A549 treated with CORT108297 at 1 μM for 4 hours (cell line): ENCODE results near the gene EDARADD. TPM values are rescaled to one million over a fixed set of nuclear protein-coding genes. Genes with fewer than 3 reads are reported as not detected.

ENCODE experiments used
- total RNA-seq: library from RNA; stranded (reverse); fragments of 200-300 nt; extraction: Qiagen RNA extraction; gene quantifications from 5 replicates; pipeline ENCODE4 v1.2.3, GENCODE V29; 2022

Gene EDARADD
- total RNA-seq = 3.2 to 3.4 TPM (median 3.3 TPM) in 5 replicates

GRCh38 chr1:236393681-236394481, at the start of gene EDARADD:
TSS of gene EDARADD (plus strand) at chr1:236394286. CDS start at chr1:236394445, 159 bp downstream.

GRCh38 chr1:236523704-236524141, 129.6 kb downstream of the EDARADD start, which contains the start of gene LGALS8:
TSS of gene LGALS8 (plus strand) at chr1:236523982. CDS start at chr1:236526071, 2,089 bp downstream.

Other genes with a start within 250 kb of the EDARADD start
- gene ERO1B, start 112.3 kb upstream of the EDARADD start, total RNA-seq = 2.3 to 3.6 TPM (median 3.0 TPM) in 5 replicates
- gene LGALS8, start 129.7 kb downstream of the EDARADD start, total RNA-seq = 30.5 to 46.3 TPM (median 34.0 TPM) in 5 replicates
- 22.6 to 28.2 TPM (median 26.2 TPM) in 5 replicates for gene HEATR1, start 210.2 kb downstream of the EDARADD start, total RNA-seq